K562 (cell line): ENCODE results near the gene LPCAT2. TPM values are rescaled to one million over a fixed set of nuclear protein-coding genes. Genes with fewer than 3 reads are reported as not detected.

ENCODE experiments used
- ATAC-seq: fragments of 200-7000 bp; cut with Tn5 transposase; 3 replicates; pipeline ENCODE4 v1.9.1; 2020; ENCODE audit warnings: moderate library complexity
- BruUV-seq: library from RNA; stranded (reverse); fragments of 400-500 nt; replicated peaks from 2 replicates; lab custom pipeline; 2021; lab: Mats Ljungman, UMichigan
- CTCF ChIA-PET: fragments of 300-600 bp; formaldehyde crosslinking; extraction: SDS; loops from one replicate; lab custom pipeline; 2021; ENCODE audit warnings: low intra/inter-chr PET ratio; lab: Yijun Ruan, JAX
- POLR2A ChIA-PET: fragments of 300-600, 350-650 bp; sonication (Branson Sonifier 250); formaldehyde crosslinking; extraction: SDS; loops from one replicate; lab custom pipeline; 2021; ENCODE audit warnings: antibody characterized with exemption, inconsistent platforms; lab: Yijun Ruan, JAX
- DNase-seq, 4 experiments: peaks; one replicate each; pipeline versions ENCODE4 v3.0.0 to v3.0.0-alpha.2; 2011 to 2018; ENCODE audit warnings: low spot score in 3 of 4, mixed read lengths in 3 of 4; ENCODE audit errors: extremely low read depth in 1 of 4
- FAIRE-seq: peaks from 2 replicates; lab custom pipeline; 2011; peaks lifted over from hg19 to GRCh38; lab: Jason Lieb, UNC
- H2AFZ ChIP-seq: 2 replicates; pipeline ENCODE4 v1.6.0; 2011; ENCODE audit warnings: low read depth, low read length, control low read depth, inconsistent platforms
- H3K27ac ChIP-seq: fragments of 200-600 bp; 3 replicates; pipeline ENCODE4 v1.8.0; 2011; ENCODE audit warnings: low read depth, mild to moderate bottlenecking, control low read depth, inconsistent platforms, low read length, moderate library complexity, mixed read lengths; ENCODE audit errors: extremely low read depth
- H3K27me3 ChIP-seq, 2 experiments: fragments of 300-600 bp in 1 of 2; 2 replicates in 1 of 2; 3 replicates in 1 of 2; pipeline versions ENCODE4 v1.6.0 to v1.8.0; 2011; ENCODE audit warnings: inconsistent platforms in 2 of 2, low read length in 2 of 2, mild to moderate bottlenecking in 1 of 2, mixed read lengths in 1 of 2, moderate library complexity in 1 of 2; ENCODE audit not compliant: control insufficient read depth in 2 of 2, insufficient read depth in 2 of 2
- H3K36me3 ChIP-seq: fragments of 300-600 bp; 3 replicates; pipeline ENCODE4 v1.8.0; 2011; ENCODE audit warnings: mild to moderate bottlenecking, low read length, inconsistent platforms; ENCODE audit not compliant: control insufficient read depth, insufficient read depth
- H3K4me1 ChIP-seq, 2 experiments: fragments of 200-600 bp in 1 of 2; replicated peaks in 1 of 2; 2 replicates in 1 of 2; 3 replicates in 1 of 2; pipeline versions ENCODE4 v1.5.1 to v1.8.0; 2011; ENCODE audit warnings: inconsistent platforms in 2 of 2, low read length in 2 of 2, mild to moderate bottlenecking in 1 of 2, mixed read lengths in 1 of 2, moderate library complexity in 1 of 2; ENCODE audit not compliant: control insufficient read depth in 2 of 2, insufficient read depth in 2 of 2
- H3K4me2 ChIP-seq: 2 replicates; pipeline ENCODE4 v1.6.1; 2011; ENCODE audit warnings: low read length, control low read depth, inconsistent platforms, mixed read lengths; ENCODE audit not compliant: insufficient read depth
- H3K4me3 ChIP-seq: fragments of 200-600 bp; sonication (generic), shearing (Covaris generic); 2 replicates; pipeline ENCODE4 v1.5.1; 2016; ENCODE audit warnings: control low read depth, inconsistent platforms
- H3K79me2 ChIP-seq: fragments of 200-600 bp; 3 replicates; pipeline ENCODE4 v1.8.0; 2011; ENCODE audit warnings: low read length, inconsistent platforms; ENCODE audit not compliant: control insufficient read depth, insufficient read depth
- H3K9ac ChIP-seq, 2 experiments: 2 replicates each; pipeline versions ENCODE4 v1.6.0 to v1.6.1; 2011; ENCODE audit warnings: low read depth in 2 of 2, low read length in 2 of 2, control low read depth in 1 of 2, inconsistent platforms in 1 of 2, mild to moderate bottlenecking in 1 of 2, mixed read lengths in 1 of 2; ENCODE audit not compliant: insufficient read depth in 1 of 2
- H3K9me1 ChIP-seq: one replicate; pipeline ENCODE4 v1.6.0; 2011; ENCODE audit warnings: inconsistent platforms, mild to moderate bottlenecking, low read length, moderate library complexity; ENCODE audit not compliant: control insufficient read depth, insufficient read depth
- H3K9me3 ChIP-seq: replicated peaks from 2 replicates; pipeline ENCODE4 v1.5.1; 2011; ENCODE audit warnings: low read depth, low read length, inconsistent platforms; ENCODE audit not compliant: control insufficient read depth, insufficient read depth
- H4K20me1 ChIP-seq: replicated peaks from 2 replicates; pipeline ENCODE4 v1.6.1; 2011; ENCODE audit warnings: low read length, inconsistent platforms, mixed read lengths; ENCODE audit not compliant: control insufficient read depth, insufficient read depth
- GTF3C2 ChIP-seq: IDR thresholded peaks from 3 replicates; pipeline ENCODE4 v1.6.1; 2011; ENCODE audit warnings: borderline replicate concordance, mild to moderate bottlenecking, moderate library complexity; ENCODE audit not compliant: insufficient read length; ENCODE audit errors: extremely low read depth
- HBP1 ChIP-seq: fragments of 450-650 bp; formaldehyde crosslinking; IDR thresholded peaks from 2 replicates; pipeline ENCODE4 v1.4.0; 2022; ENCODE audit warnings: missing genetic modification characterization
- HDAC2 ChIP-seq: fragments of 450-650 bp; IDR thresholded peaks from 2 replicates; pipeline ENCODE4 v1.6.1; 2016; ENCODE audit warnings: mild to moderate bottlenecking
- HMGN3 ChIP-seq: IDR thresholded peaks from 2 replicates; pipeline ENCODE4 v1.6.1; 2011; ENCODE audit warnings: borderline replicate concordance, low read depth, mild to moderate bottlenecking, mixed read lengths, low read length; ENCODE audit not compliant: insufficient read length; ENCODE audit errors: extremely low read depth
- KAT7 ChIP-seq: sonication (generic); formaldehyde crosslinking; IDR thresholded peaks from 2 replicates; pipeline ENCODE4 v1.8.0; 2022; ENCODE audit warnings: missing genetic modification reagents, mild to moderate bottlenecking, borderline replicate concordance
- NR1H2 ChIP-seq: sonication (generic); formaldehyde crosslinking; IDR thresholded peaks from 2 replicates; pipeline ENCODE4 v1.4.0; 2020; ENCODE audit warnings: mild to moderate bottlenecking, missing genetic modification reagents
- RBM25 ChIP-seq: fragments of 200-400 bp; formaldehyde crosslinking; IDR thresholded peaks from 2 replicates; pipeline ENCODE4 v1.6.1; 2018; ENCODE audit warnings: low read length, low read depth, moderate library complexity; ENCODE audit not compliant: severe bottlenecking
- SREBF1 ChIP-seq: fragments of 150-350 bp; IDR thresholded peaks from 2 replicates; pipeline ENCODE4 v1.6.1; 2014; ENCODE audit warnings: antibody characterized with exemption, low read depth, low read length, borderline replicate concordance
- SREBF2 ChIP-seq: sonication (generic); formaldehyde crosslinking; IDR thresholded peaks from 2 replicates; pipeline ENCODE4 v1.4.0; 2020; ENCODE audit warnings: mild to moderate bottlenecking, missing genetic modification reagents
- SRF ChIP-seq, 2 experiments: fragments of 250-450, 450-650 bp in 1 of 2; sonication (Bioruptor Pico) in 1 of 2; sonication (generic) in 1 of 2; formaldehyde crosslinking; IDR thresholded peaks; 2 replicates each; pipeline versions ENCODE4 v1.5.0 to v1.5.1; 2020 to 2022; ENCODE audit warnings: mild to moderate bottlenecking in 1 of 2, missing genetic modification reagents in 1 of 2
- ZFP36 ChIP-seq: fragments of 150-350 bp; IDR thresholded peaks from 2 replicates; pipeline ENCODE4 v1.6.1; 2018; ENCODE audit warnings: low read length, low read depth; ENCODE audit not compliant: partially characterized antibody
- ZNF280B ChIP-seq: fragments of 250-450 bp; sonication (Bioruptor Pico); IDR thresholded peaks from 2 replicates; pipeline ENCODE4 v1.5.1; 2021; ENCODE audit warnings: mild to moderate bottlenecking
- ZNF3 ChIP-seq: fragments of 250-450 bp; sonication (Bioruptor Pico); IDR thresholded peaks from 2 replicates; pipeline ENCODE4 v1.5.0; 2021; ENCODE audit warnings: mild to moderate bottlenecking, moderate library complexity
- WGBS: fragments of 100-300 bp; shearing (Covaris generic); methylation state at CpG from one replicate; pipeline ENCODE4 v1.1.6; 2016; ENCODE audit warnings: low coverage, mixed read lengths; ENCODE audit not compliant: insufficient coverage; ENCODE audit errors: missing lambda C conversion rate; 5-methylcytosine and 5-hydroxymethylcytosine counted together
- in situ Hi-C: fragments of 300-500 bp; cut with MboI; formaldehyde crosslinking; loops from 4 replicates; pipeline ENCODE4 v1.15.0; 2018; ENCODE audit warnings: inconsistent platforms, mixed read lengths
- intact Hi-C: fragments of 100-400 bp; cut with micrococcal nuclease; formaldehyde crosslinking; loops from 2 replicates; pipeline ENCODE4 v1.14.2; 2022
- polyA plus RNA-seq, 8 experiments: library from polyadenylated mRNA; depleted of rRNA in 4 of 8; stranded (reverse) in 5 of 8; unstranded in 3 of 8; fragments of >200 nt; fragmentation: Nextera tagmentation in 2 of 8; fragmentation: Illumina TruSeq in 1 of 8; extraction: Ambion mirVana in 2 of 8; extraction: Trizol in 1 of 8; gene quantifications; 2 replicates each; pipeline versions ENCODE4 v1.2.1 to v1.2.3, GENCODE V29; 2011 to 2014; ENCODE audit warnings: inconsistent platforms in 1 of 8, missing spikeins in 1 of 8
- total RNA-seq, 7 experiments: library from RNA; depleted of rRNA in 6 of 7; stranded (reverse); fragments of >200 nt in 6 of 7; fragmentation: Illumina TruSeq in 2 of 7; extraction: Trizol in 2 of 7; gene quantifications; 2 replicates each; pipeline versions ENCODE4 v1.2.1 to v1.2.3, GENCODE V29; 2011 to 2021; ENCODE audit warnings: low replicate concordance in 1 of 7

Gene LPCAT2
- total and polyA plus RNA-seq, 9 of the 15 experiments (the other 6 are each of a cell fraction or from before 2014, with no cell fraction given), result 2.9 to 15.0 (median 7.3) TPM

GRCh38 chr16:55624696-55625095, 115.8 kb downstream of the LPCAT2 start (continued):
- TF ChIP-seq GTF3C2 (no peak), SREBF1 (no peak)

GRCh38 chr16:55625843-55626242, 117.0 kb downstream of the LPCAT2 start:
- Histone ChIP-seq H3K4me2 (no peak overlapping the region), H3K27me3 (0 out of 5 replicates have a peak, but pooled peaks cover 0 to 3% of the 10 kb centered on the region in 2 experiments), H3K36me3 (no peaks in the 10 kb centered on the region), H3K79me2 (no peaks in the 10 kb centered on the region), H2AFZ (no peak overlapping the region), H3K9me1 (no peaks in the 10 kb centered on the region), H3K9me3 (no peaks in the 10 kb centered on the region), H3K4me1 (peaks cover 5 to 16% of the 10 kb centered on the region in 2 experiments; a peak in 3 of 5 replicates), H3K9ac (no peak overlapping the region), H3K4me3 (no peak overlapping the region), H3K27ac (no peak overlapping the region), H4K20me1 (no peaks in the 10 kb centered on the region)
- 0% methylated on average over 3 of the region's 3 CpGs for WGBS
- CTCF ChIA-PET, result no interaction called here
- no peak for DNase-seq
- BruUV-seq, result no TSS peak
- POLR2A ChIA-PET, result interaction anchor here (1.1 kb wide), 1 partner anchor 9 kb away, joined by 3 read pairs; no protein-coding TSS in a partner anchor
- ATAC-seq, result no peak
- in situ Hi-C loops (no loop called here), intact Hi-C loops (no loop called here)
- FAIRE-seq, result no peak
- TF ChIP-seq ZNF280B (CRISPR knock-in tag) (no peak), RBM25 (no peak), HMGN3 (no peak), SRF (CRISPR knock-in tag; IDR thresholded peaks at IDR 0.05) (no peak), NR1H2 (CRISPR knock-in tag) (no peak), KAT7 (CRISPR knock-in tag) (no peak), ZNF3 (CRISPR knock-in tag) (no peak), HDAC2 (no peak), SREBF2 (CRISPR knock-in tag) (no peak), ZFP36 (no peak), HBP1 (no peak)
